GM12878 (cell line): Measurements from ENCODE around the gene DDX55. TPM values are rescaled to one million over a fixed set of nuclear protein-coding genes. Genes with fewer than 3 reads are reported as not detected.

Experiments
- BHLHE40 ChIP-seq, 2 experiments: fragments of 450-650 bp in 1 of 2; IDR thresholded peaks; 2 replicates each; pipeline ENCODE4 v1.6.1; 2011 to 2017; ENCODE audit warnings: low read depth in 2 of 2, borderline replicate concordance in 1 of 2, improper control_type of control experiment in 1 of 2, low read length in 1 of 2, mild to moderate bottlenecking in 1 of 2
- BMI1 ChIP-seq: fragments of 450-650 bp; IDR thresholded peaks from 2 replicates; pipeline ENCODE4 v1.6.1; 2016; ENCODE audit warnings: mild to moderate bottlenecking, moderate library complexity, borderline replicate concordance
- CBX3 ChIP-seq: fragments of 200-600 bp; sonication (generic); IDR thresholded peaks from 2 replicates; pipeline ENCODE4 v1.6.1; 2016; ENCODE audit warnings: low read depth, borderline replicate concordance
- CHD1 ChIP-seq: IDR thresholded peaks from 2 replicates; pipeline ENCODE4 v1.6.1; 2012; ENCODE audit warnings: low read depth, low read length, improper control_type of control experiment
- GABPA ChIP-seq: IDR thresholded peaks from 2 replicates; pipeline ENCODE4 v1.6.1; 2014; ENCODE audit warnings: antibody characterized with exemption, low read depth, mild to moderate bottlenecking, inconsistent platforms
- HCFC1 ChIP-seq: fragments of 150-350 bp; IDR thresholded peaks from 2 replicates; pipeline ENCODE4 v1.6.1; 2014; ENCODE audit warnings: low read length
- KLF5 ChIP-seq: fragments of 450-650 bp; IDR thresholded peaks from 2 replicates; pipeline ENCODE4 v1.6.1; 2014; ENCODE audit warnings: mild to moderate bottlenecking; ENCODE audit not compliant: partially characterized antibody
- LARP7 ChIP-seq: fragments of 450-650 bp; IDR thresholded peaks from 2 replicates; pipeline ENCODE4 v1.6.1; 2017; ENCODE audit warnings: mild to moderate bottlenecking
- MAX ChIP-seq: IDR thresholded peaks from 2 replicates; pipeline ENCODE4 v1.6.1; 2012; ENCODE audit warnings: low read depth, low read length, improper control_type of control experiment
- POU2F2 ChIP-seq: IDR thresholded peaks from 3 replicates; pipeline ENCODE4 v1.6.1; 2011; ENCODE audit warnings: low read depth, mild to moderate bottlenecking, low read length, borderline replicate concordance
- RELA ChIP-seq: fragments of 450-650 bp; IDR thresholded peaks from 2 replicates; pipeline ENCODE4 v1.8.0; 2014; ENCODE audit warnings: borderline replicate concordance; ENCODE audit not compliant: partially characterized antibody
- SMAD5 ChIP-seq: IDR thresholded peaks from 2 replicates; pipeline ENCODE4 v1.6.1; 2016; ENCODE audit warnings: antibody characterized with exemption, low read depth
- SP1 ChIP-seq: IDR thresholded peaks from one replicate; pipeline ENCODE4 v1.6.1; 2011; ENCODE audit warnings: low read depth, low read length
- SRF ChIP-seq, 2 experiments: IDR thresholded peaks; 2 replicates each; pipeline ENCODE4 v1.6.1; 2011; ENCODE audit warnings: low read depth in 2 of 2, low read length in 2 of 2, mild to moderate bottlenecking in 1 of 2, moderate library complexity in 1 of 2
- TARDBP ChIP-seq: IDR thresholded peaks from 2 replicates; pipeline ENCODE4 v1.6.1; 2016; ENCODE audit warnings: borderline replicate concordance
- TCF12 ChIP-seq: IDR thresholded peaks from 2 replicates; pipeline ENCODE4 v1.6.1; 2011; ENCODE audit warnings: low read depth, mild to moderate bottlenecking, low read length
- TCF3 ChIP-seq: IDR thresholded peaks from 2 replicates; pipeline ENCODE4 v1.6.1; 2012; ENCODE audit warnings: low read depth, mild to moderate bottlenecking, low read length, borderline replicate concordance; ENCODE audit not compliant: insufficient read depth
- WRNIP1 ChIP-seq: IDR thresholded peaks from 2 replicates; pipeline ENCODE4 v1.6.1; 2011; ENCODE audit warnings: low read depth, low read length, improper control_type of control experiment, borderline replicate concordance
- ZBTB40 ChIP-seq: fragments of 450-650 bp; IDR thresholded peaks from 2 replicates; pipeline ENCODE4 v1.6.1; 2016; ENCODE audit warnings: mild to moderate bottlenecking, moderate library complexity, borderline replicate concordance
- ZNF687 ChIP-seq: fragments of 450-650 bp; IDR thresholded peaks from 2 replicates; pipeline ENCODE4 v1.6.1; 2017; ENCODE audit warnings: mild to moderate bottlenecking, moderate library complexity
- polyA plus RNA-seq, 11 experiments: library from polyadenylated mRNA; depleted of rRNA in 4 of 11; unstranded in 6 of 11; stranded (reverse) in 5 of 11; fragments of >200 nt; fragmentation: Nextera tagmentation in 4 of 11; fragmentation: Illumina TruSeq in 1 of 11; extraction: Ambion mirVana in 4 of 11; extraction: Trizol in 1 of 11; gene quantifications; 1 replicate in 1 of 11; 2 replicates in 10 of 11; pipeline versions ENCODE4 v1.2.1 to v1.2.3, GENCODE V29; 2011 to 2016; ENCODE audit warnings: inconsistent platforms in 2 of 11, missing spikeins in 2 of 11, low read depth in 1 of 11
- total RNA-seq, 4 experiments: library from RNA; depleted of rRNA in 3 of 4; stranded (reverse); fragments of >200 nt in 3 of 4; fragmentation: Illumina TruSeq in 1 of 4; extraction: Trizol in 1 of 4; gene quantifications; 2 replicates each; pipeline versions ENCODE4 v1.2.1 to v1.2.3, GENCODE V29; 2013 to 2021

The DDX55 gene
- total and polyA plus RNA-seq, 10 of the 15 experiments (the other 5 are each of a cell fraction or from before 2014, with no cell fraction given), result 4.5 to 42.4 (median 33.4) TPM

GRCh38 chr12:123601602-123602489, at the start of gene DDX55 (continued):
- TF ChIP-seq ZBTB40 (peak; percentile 100), WRNIP1 (no peak), CBX3 (no peak), GABPA (peak; percentile 100), KLF5 (peak; percentile 89), SMAD5 (peak; percentile 88; the same call in 1 of the 2 replicates), BHLHE40 (IDR thresholded peaks at IDR 0.05; ENCODE audit: borderline replicate concordance in 1 of 2, low read depth in 2 of 2, low read length in 1 of 2) (peak; percentile 54 to 82; a peak in 3 of 4 replicates), TCF12 (peak; percentile 74), TCF3 (peak; percentile 86), TARDBP (peak; percentile 89), CHD1 (no peak), BMI1 (no peak), SP1 (peak; percentile 70), ZNF687 (peak; percentile 74), RELA (peak; percentile 89), POU2F2 (peak; percentile 82), HCFC1 (peak; percentile 90), LARP7 (peak; percentile 94; the same call in 1 of the 2 replicates), SRF (IDR thresholded peaks at IDR 0.05; ENCODE audit: low read depth in 2 of 2, low read length in 2 of 2) (peak; percentile 58 to 94; a peak in 3 of 4 replicates), MAX (peak; percentile 87)
